Transverse colon (tissue), 3 donors: Measurements from ENCODE around the gene GRIN2C.

Experiments used
- POLR2A ChIP-seq: fragments of 450-650 bp; IDR thresholded peaks from one replicate; pipeline ENCODE4 v1.6.1; 2016; ENCODE audit warnings: antibody characterized with exemption, mild to moderate bottlenecking, moderate library complexity
- TF ChIP-seq, protein P1 (sequence below), 5 experiments: fragments of 200-600 bp in 3 of 5; fragments of 450-650 bp in 2 of 5; sonication (generic) in 3 of 5; IDR thresholded peaks; 1 replicate in 2 of 5; 2 replicates in 3 of 5; pipeline ENCODE4 v1.5.1; 2016 to 2017; ENCODE audit warnings: antibody characterized with exemption in 5 of 5, inconsistent platforms in 3 of 5, mild to moderate bottlenecking in 2 of 5, moderate library complexity in 1 of 5

GRCh38 chr17:74825952-74826719, 33.5 kb downstream of the GRIN2C start:
- no peak for TF ChIP-seq POLR2A
- TF ChIP-seq, protein P1, sequence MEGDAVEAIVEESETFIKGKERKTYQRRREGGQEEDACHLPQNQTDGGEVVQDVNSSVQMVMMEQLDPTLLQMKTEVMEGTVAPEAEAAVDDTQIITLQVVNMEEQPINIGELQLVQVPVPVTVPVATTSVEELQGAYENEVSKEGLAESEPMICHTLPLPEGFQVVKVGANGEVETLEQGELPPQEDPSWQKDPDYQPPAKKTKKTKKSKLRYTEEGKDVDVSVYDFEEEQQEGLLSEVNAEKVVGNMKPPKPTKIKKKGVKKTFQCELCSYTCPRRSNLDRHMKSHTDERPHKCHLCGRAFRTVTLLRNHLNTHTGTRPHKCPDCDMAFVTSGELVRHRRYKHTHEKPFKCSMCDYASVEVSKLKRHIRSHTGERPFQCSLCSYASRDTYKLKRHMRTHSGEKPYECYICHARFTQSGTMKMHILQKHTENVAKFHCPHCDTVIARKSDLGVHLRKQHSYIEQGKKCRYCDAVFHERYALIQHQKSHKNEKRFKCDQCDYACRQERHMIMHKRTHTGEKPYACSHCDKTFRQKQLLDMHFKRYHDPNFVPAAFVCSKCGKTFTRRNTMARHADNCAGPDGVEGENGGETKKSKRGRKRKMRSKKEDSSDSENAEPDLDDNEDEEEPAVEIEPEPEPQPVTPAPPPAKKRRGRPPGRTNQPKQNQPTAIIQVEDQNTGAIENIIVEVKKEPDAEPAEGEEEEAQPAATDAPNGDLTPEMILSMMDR (IDR thresholded peaks at IDR 0.05): no peak
